NCI-H510A (cell line): Measurements from ENCODE around the gene MRPS18A.
A peak's percentile ranks its signal among the peaks of the same experiment; 100 is the strongest.

Experiments used
- DNase-seq: peaks from one replicate; lab custom pipeline; 2025; lab: John Stamatoyannopoulos, UW

Gene MRPS18A

GRCh38 chr6:43698584-43699349 lies 11.2 kb upstream of the MRPS18A start:
- peak; percentile 30 for DNase-seq

- DNase-seq: no peak
These were observed 9.8 kb upstream of the MRPS18A start for GRCh38 chr6:43697421-43697820.

- DNase-seq: no peak
These were observed 8.3 kb upstream of the MRPS18A start for GRCh38 chr6:43695967-43696291.

- DNase-seq: peak; percentile 70
These were observed 7.8 kb upstream of the MRPS18A start for GRCh38 chr6:43695215-43695966.

- DNase-seq: no peak
These were observed 1.8 kb upstream of the MRPS18A start for GRCh38 chr6:43689421-43689820.

- DNase-seq: no peak
These were observed 533 bp downstream of the MRPS18A start for GRCh38 chr6:43687079-43687436.

GRCh38 chr6:43683708-43684455 lies 3.7 kb downstream of the MRPS18A start:
- DNase-seq: no peak

- DNase-seq: no peak
These were observed 4.7 kb downstream of the MRPS18A start for GRCh38 chr6:43682724-43683429.

GRCh38 chr6:43681303-43681702 lies 6.3 kb downstream of the MRPS18A start:
- DNase-seq: no peak

- DNase-seq: no peak
These were observed 7.0 kb downstream of the MRPS18A start for GRCh38 chr6:43680308-43681200.

GRCh38 chr6:43679057-43679456 lies 8.5 kb downstream of the MRPS18A start:
- DNase-seq: no peak

GRCh38 chr6:43678341-43678740 lies 9.2 kb downstream of the MRPS18A start:
- DNase-seq: no peak

GRCh38 chr6:43677759-43678158 lies 9.8 kb downstream of the MRPS18A start:
- DNase-seq: no peak

- DNase-seq: no peak
These were observed 10.5 kb downstream of the MRPS18A start for GRCh38 chr6:43676962-43677606.

- no peak for DNase-seq
These were observed 12.7 kb downstream of the MRPS18A start for GRCh38 chr6:43674921-43675320.

- no peak for DNase-seq
These were observed 13.3 kb downstream of the MRPS18A start for GRCh38 chr6:43674291-43674690.

- DNase-seq: no peak
These were observed 14.0 kb downstream of the MRPS18A start for GRCh38 chr6:43673444-43674084.

GRCh38 chr6:43671801-43672690 lies 15.5 kb downstream of the MRPS18A start:
- no peak for DNase-seq
